Stomach (tissue), 4 donors: ENCODE measurements around the gene AIG1.

Experiments used
- POLR2A ChIP-seq, 4 donors: fragments of 450-650 bp; IDR thresholded peaks; one replicate each; pipeline ENCODE4 v1.6.1; 2016; ENCODE audit warnings: antibody characterized with exemption in 4 of 4, control low read depth in 2 of 4, mild to moderate bottlenecking in 1 of 4, moderate library complexity in 1 of 4
- POLR2AphosphoS5 ChIP-seq, 3 donors: sonication (generic); formaldehyde crosslinking; IDR thresholded peaks; one replicate each; pipeline ENCODE4 v1.6.1; 2016; ENCODE audit warnings: antibody characterized with exemption in 3 of 3
- TF ChIP-seq, protein P1 (sequence below), 7 experiments: fragments of 450-650 bp in 4 of 7; fragments of 200-600 bp in 3 of 7; sonication (generic) in 3 of 7; IDR thresholded peaks; one replicate each; pipeline ENCODE4 v1.5.1; 2016 to 2019; ENCODE audit warnings: antibody characterized with exemption in 7 of 7, control low read depth in 2 of 7, mild to moderate bottlenecking in 1 of 7

- TF ChIP-seq, protein P1, sequence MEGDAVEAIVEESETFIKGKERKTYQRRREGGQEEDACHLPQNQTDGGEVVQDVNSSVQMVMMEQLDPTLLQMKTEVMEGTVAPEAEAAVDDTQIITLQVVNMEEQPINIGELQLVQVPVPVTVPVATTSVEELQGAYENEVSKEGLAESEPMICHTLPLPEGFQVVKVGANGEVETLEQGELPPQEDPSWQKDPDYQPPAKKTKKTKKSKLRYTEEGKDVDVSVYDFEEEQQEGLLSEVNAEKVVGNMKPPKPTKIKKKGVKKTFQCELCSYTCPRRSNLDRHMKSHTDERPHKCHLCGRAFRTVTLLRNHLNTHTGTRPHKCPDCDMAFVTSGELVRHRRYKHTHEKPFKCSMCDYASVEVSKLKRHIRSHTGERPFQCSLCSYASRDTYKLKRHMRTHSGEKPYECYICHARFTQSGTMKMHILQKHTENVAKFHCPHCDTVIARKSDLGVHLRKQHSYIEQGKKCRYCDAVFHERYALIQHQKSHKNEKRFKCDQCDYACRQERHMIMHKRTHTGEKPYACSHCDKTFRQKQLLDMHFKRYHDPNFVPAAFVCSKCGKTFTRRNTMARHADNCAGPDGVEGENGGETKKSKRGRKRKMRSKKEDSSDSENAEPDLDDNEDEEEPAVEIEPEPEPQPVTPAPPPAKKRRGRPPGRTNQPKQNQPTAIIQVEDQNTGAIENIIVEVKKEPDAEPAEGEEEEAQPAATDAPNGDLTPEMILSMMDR (IDR thresholded peaks at IDR 0.05) = no peak
- TF ChIP-seq POLR2AphosphoS5 (IDR thresholded peaks at IDR 0.05) (no peak), POLR2A (IDR thresholded peaks at IDR 0.05) (no peak)
These were observed 23.2 kb upstream of the AIG1 start for GRCh38 chr6:143037470-143037869.
